NCI-H2107 treated with DMSO at 0.1 percent for 48 hours (cell line): ENCODE results near the gene DHX36.

Experiments
- DNase-seq: peaks from one replicate; lab custom pipeline; 2025; ENCODE audit not compliant: unreplicated experiment; lab: John Stamatoyannopoulos, UW

DHX36 gene

GRCh38 chr3:154323891-154324738 is at the start of gene DHX36:
TSS of gene DHX36 (minus strand) at chr3:154324487. CDS start at chr3:154324416, 71 bp downstream.
- DNase-seq = peak; percentile 84

DNA sequence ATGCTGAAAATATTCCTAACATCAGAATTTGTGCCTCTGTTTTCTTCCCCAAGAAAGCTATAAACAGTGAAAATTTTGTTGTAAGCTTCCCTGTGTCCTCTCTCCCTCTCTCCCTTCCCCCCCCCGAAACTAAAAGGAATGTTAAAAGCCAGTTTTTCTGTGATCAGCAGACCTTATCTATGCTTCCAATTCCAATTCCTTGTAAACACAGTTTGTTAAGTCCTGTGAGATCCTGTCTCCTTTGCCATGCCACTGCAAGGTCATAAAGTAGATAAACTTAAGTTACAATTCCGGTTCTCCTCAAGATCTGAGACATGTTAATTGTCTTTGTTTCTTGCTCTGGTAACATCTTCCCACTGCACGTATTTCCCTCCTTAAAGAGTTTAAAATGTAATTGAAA is 42.9 kb upstream of the DHX36 start:
- DNase-seq = no peak

DNA sequence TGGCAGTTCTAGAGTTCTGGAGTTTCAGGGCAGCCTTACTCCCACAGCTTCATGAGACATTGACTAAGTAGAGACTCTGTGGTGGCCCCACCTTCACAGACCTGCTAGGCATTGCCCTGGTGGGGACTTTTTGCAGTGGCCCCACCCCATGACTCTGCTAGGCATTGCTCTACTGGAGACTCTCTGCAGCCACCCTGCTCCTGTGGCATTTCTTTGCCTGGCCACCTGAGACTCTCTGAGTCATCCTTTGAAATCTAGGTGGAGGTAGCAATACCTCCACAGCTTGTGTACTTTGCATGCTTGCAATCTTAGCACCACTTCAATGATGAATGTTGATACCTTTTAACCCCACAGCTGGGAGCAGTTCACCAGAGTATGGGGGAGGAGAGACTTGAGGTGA is 40.6 kb upstream of the DHX36 start:
- DNase-seq = no peak

GRCh38 chr3:154361099-154361498 is 36.8 kb upstream of the DHX36 start:
- DNase-seq = no peak

GRCh38 chr3:154356009-154356408 is 31.7 kb upstream of the DHX36 start:
- no peak for DNase-seq

DNA sequence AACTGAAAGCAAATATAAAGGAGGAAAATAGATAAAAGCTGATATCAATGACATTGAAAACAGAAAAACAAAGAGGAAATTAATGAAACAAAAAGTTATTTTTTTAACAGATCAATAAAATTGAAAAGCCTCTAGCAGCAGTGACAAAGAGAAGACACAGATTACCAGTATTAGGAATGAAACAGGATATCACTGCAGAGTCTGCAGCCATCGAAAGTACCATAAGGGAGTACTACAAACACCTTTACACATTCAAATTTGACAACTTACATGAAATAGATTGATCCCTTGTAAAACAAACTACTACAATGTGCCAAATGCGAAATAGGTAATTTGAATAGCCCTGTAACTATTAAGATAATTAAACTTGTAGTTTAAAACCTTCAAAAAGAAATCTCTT is 24.9 kb upstream of the DHX36 start:
- DNase-seq = no peak

GRCh38 chr3:154345422-154346122 is 21.3 kb upstream of the DHX36 start:
- DNase-seq = no peak

DNA sequence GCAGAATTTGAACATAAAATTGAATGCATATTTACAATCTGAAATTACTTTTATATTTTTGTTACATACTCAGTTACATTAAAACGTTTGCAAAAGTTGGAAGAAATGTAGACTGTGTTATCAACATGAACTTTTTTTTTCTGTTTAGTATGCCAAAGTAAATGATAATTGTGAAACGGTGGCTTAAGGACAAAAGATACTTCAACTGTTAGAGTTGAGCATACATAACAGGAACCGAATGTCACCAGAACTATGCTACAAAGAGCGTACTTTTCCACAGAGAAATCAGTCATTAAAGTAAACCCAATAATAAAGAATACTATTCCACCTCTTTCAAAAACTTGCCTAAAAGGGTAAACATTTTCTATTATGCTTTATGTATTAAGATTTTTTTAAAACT is 14.3 kb upstream of the DHX36 start:
- DNase-seq = no peak

- no peak for DNase-seq
Observed at GRCh38 chr3:154338008-154338407, 13.7 kb upstream of the DHX36 start.

GRCh38 chr3:154334973-154335420 is 10.7 kb upstream of the DHX36 start:
- peak; percentile 38 for DNase-seq

GRCh38 chr3:154327871-154328270 is 3.6 kb upstream of the DHX36 start:
- DNase-seq = no peak

DNA sequence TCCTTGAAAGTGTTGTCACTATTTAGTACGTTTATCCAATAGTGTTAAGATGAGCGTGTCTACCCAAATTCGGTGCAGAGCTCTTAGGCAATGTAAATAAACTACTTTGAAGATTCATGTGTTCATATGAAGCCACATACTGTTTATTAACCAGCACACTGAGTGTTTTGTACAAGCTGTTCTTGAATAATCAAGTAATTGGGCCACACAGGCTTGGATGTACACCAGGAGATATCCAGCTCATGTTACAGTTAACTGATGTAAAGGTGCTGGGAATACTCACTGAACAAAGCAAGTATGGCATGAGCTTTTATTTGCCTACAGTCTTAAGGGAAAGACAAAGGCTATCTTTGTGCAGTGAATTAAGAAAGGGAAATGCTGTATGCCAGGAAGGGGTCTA is 632 bp upstream of the DHX36 start:
- DNase-seq = peak; percentile 75

GRCh38 chr3:154316974-154317767 is 7.1 kb downstream of the DHX36 start:
- DNase-seq = no peak

- no peak for DNase-seq
Observed at GRCh38 chr3:154314152-154314551, 10.1 kb downstream of the DHX36 start.

DNA sequence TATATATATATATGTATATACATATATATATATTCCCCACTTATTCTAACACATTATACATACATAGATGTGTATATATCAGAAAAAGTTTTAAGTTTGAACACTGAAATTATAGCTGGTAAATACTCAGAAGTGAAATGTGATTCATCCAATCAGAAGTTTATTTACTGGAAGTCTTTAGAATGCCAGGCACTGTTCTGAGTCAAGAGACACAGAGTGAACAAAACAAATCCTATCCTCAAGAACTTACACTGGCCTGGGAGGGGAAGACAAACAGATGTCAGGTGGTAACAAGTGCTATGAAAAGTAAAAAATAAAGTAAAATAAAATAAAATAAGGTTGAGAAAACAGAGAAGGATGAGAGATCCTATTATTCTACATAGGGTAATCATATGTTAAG is 13.4 kb downstream of the DHX36 start:
- no peak for DNase-seq

GRCh38 chr3:154307363-154307762 is 16.9 kb downstream of the DHX36 start:
- no peak for DNase-seq

- DNase-seq = no peak
Observed at GRCh38 chr3:154304936-154305335, 19.4 kb downstream of the DHX36 start.

- no peak for DNase-seq
Observed at GRCh38 chr3:154304116-154304786, 20.0 kb downstream of the DHX36 start.

GRCh38 chr3:154301561-154301960 is 22.7 kb downstream of the DHX36 start:
- DNase-seq = no peak

- no peak for DNase-seq
Observed at GRCh38 chr3:154294016-154294415, 30.3 kb downstream of the DHX36 start.

DNA sequence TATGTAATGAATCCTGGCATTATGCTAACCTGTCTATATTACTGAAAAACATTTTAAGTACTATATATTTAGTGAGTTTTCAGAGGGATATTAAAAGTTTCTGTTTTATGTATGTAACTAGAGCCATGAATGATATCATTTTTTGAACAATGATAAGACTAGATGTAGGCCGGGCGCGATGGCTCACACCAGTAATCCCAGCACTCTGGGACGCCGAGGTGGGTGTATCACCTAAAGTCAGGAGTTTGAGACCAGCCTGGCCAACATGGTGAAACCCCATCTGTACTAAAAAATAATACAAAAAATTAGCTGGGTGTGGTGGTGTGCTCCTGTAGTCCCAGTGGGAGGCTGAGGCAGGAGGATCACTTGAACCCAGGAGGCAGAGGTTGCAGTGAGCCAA is 34.1 kb downstream of the DHX36 start:
- no peak for DNase-seq
